HG02973 (cell line): ENCODE results near the gene KCNQ2.

Source experiments
- ATAC-seq: cut with Tn5 transposase; IDR thresholded peaks from one replicate; pipeline ENCODE4 v1.9.1; 2021; ENCODE audit warnings: moderate library complexity; ENCODE audit not compliant: unreplicated experiment

The KCNQ2 gene

GRCh38 chr20:63374504-63374903 lies 98.0 kb downstream of the KCNQ2 start:
- no peak for ATAC-seq

GRCh38 chr20:63373996-63374395 lies 98.5 kb downstream of the KCNQ2 start:
- no peak for ATAC-seq

DNA sequence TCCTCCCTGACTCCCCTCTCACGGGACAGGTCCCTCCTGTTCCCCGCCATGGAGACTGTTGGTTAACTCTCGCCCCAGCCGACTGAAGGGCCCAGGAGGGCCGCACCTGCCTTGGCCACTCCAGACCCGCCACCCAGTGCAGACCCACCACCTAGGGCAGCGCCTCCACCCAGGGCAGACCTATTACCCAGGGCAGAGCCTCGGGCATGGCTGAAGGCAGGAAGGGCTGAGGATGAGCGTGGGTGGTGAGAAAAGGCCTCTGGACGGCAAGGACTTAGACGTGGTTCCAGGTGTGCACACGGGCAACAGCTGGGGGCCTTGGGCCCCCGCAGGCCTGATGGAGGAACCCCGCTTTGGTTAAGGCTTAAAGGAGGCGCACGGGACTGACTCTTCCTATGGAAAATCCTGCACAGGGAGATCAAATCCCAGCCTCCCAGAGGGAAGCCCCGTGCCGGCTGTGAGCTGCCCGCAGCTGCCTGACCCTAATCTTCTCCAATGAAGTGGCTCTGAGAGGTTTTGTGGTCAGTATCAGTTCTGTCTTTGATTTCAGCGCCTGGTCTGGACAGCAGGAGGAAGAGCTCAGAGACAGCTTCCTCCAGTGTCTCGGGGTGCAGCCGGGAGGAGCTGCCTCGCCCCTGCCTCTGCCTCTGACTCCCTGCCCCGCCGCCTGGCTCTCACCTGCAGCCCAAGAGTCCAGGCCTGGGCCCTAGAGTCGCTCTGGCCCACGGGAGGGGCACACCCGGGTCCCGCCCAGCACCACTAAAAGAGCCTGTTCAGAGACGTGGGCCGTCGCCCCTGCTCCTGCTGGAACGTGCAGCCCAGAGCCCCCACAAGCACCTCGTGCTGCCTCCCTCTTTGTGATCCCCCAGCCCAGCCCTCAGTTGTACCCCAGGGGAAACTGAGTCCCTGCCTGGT lies 99.2 kb downstream of the KCNQ2 start:
- ATAC-seq, result no peak

DNA sequence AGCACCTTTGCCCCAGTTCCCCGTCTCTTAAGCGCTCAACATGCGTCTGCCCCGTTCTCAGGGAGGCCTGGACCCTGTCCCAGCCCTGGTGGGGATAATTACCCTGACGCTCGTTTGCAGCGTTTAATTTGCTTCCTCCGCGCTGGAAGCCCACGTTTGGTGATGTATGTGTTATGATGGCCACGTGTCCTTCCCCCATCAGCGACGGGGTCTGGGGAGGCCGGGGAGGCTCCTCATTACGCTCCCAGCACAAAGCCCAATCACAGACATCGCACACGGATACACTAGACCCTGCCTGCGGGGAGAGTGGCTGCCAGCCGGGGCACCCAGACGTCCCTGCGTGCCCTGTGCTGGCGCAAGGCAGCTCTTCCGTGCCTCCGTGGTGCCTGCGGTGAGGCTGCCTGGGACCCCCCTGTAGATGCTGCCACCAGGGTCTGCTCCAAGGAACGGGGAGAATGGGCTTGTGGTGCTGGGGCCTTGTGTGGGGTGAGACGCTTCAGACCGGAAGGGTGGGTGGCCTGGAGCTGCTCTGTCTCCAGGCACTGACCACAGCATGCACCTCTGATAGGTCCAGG lies 101.1 kb downstream of the KCNQ2 start:
- no peak for ATAC-seq

GRCh38 chr20:63370618-63371187 lies 101.8 kb downstream of the KCNQ2 start:
- ATAC-seq, result no peak

DNA sequence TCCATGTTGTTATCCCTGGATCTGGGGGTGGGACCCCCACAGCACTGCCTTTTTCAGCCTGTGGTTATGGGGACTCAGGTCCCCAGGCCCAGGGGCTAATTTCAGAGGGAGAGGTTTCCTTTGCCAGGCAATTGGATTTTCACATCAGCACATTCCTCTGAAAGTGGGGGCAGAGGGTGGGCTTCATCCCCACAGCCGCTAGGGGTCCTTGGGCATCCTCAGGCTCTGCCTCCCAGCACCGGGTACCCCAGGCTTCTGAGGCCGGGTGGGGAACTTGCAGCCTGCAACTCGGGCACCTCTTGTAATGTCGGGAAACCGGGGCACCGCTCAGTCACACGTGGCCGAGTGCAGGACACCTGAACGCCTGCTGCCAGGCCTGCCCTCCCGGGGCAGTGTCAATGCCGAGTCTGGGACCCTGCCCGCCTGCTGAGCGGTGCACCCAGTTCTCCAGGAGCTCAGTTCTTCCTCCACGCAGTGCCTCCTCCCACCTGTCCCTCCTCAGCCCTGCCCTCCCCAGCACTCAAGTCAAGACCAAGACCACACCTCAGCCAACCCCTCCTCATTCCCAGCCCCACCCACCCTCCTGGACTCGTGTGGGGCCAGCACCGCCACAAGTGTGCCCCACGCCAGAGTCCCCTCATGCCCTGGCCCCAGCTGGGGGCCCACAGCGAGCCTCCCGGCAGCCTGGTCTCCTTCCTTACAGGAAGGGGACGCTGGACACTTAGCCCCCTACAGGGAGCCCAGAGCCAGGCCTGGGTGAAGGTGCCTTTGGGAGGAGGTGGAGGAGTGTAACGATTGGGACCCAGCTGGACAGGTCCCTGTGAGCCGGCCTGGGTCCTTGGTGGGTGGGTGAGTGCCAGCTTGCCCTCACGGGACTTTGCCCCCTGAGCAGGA lies 102.5 kb downstream of the KCNQ2 start:
- ATAC-seq, result no peak

GRCh38 chr20:63369024-63369530 lies 103.4 kb downstream of the KCNQ2 start:
- ATAC-seq, result no peak

- no peak for ATAC-seq
These were observed 104.3 kb downstream of the KCNQ2 start for GRCh38 chr20:63368151-63368550.

DNA sequence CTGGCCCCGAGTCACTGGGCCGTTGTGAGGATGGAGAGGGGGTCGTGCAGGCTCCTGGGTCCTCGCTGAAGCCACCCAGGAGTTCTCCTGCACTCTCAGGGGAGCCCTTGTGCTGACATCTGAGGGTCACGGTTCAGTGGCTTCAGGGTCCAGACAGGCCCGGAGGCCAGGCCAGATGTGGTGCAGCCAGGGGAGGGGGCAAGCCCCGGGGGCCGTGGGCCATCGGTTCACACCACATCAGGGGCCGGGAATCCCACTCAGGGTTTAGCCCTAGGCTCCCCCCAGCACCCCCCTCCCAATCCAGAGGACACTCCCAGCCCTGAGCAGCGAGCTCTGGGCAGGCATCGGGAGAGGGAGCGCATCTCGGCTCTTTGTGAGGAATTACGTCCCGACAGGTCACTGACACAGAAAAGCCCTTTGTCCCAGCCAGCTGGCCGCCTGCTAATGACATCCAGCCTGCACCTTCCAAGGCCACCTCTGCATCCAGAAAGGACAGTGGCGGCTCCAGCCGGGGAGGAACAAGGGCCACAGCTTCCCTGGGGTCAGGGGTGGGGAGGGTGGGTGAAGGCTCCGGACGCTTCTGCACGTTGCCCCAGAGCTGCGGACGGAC lies 104.9 kb downstream of the KCNQ2 start:
- ATAC-seq, result no peak

- ATAC-seq, result no peak
These were observed 105.8 kb downstream of the KCNQ2 start for GRCh38 chr20:63366390-63367365.

- no peak for ATAC-seq
These were observed 106.7 kb downstream of the KCNQ2 start for GRCh38 chr20:63365601-63366389.

DNA sequence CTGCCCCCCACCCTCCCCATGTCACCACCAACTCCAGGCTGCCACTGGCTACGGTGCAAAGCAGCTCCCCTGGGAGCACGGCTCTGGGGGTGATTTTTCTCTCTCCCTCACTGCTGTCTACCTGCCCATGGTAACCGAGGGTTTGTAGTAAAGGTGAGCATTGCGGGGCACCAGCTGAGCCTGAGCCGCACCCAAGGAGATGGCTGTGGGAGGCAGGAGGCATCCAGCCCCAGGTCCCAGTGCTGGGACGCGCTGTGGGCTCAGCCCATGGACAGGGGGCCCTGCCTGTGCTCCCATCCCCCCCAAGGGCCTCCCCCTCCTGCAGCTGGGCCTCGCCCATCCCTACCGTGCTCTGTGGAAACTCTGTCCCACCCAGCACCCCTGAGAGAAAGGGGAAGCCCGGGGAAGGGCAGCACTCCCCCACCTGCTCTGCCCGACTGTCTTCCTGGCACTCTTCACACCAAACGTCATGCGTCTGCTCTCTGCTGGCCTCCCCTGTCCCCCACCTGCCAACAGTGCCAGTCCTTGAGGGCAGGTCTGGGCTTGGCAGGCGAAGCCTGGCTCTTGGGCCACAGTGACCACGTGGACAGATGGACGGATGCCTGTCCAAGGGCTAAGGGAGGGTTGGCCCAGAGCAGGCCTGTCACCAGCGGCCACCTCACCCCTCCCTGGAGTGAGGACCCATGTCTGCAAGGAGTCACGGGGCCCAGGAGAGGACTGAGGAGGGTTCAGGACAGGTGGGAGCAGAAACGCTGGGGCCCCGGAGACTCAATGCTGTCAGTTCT lies 107.5 kb downstream of the KCNQ2 start:
- ATAC-seq, result no peak

- ATAC-seq, result no peak
These were observed 108.4 kb downstream of the KCNQ2 start for GRCh38 chr20:63363981-63364561.

DNA sequence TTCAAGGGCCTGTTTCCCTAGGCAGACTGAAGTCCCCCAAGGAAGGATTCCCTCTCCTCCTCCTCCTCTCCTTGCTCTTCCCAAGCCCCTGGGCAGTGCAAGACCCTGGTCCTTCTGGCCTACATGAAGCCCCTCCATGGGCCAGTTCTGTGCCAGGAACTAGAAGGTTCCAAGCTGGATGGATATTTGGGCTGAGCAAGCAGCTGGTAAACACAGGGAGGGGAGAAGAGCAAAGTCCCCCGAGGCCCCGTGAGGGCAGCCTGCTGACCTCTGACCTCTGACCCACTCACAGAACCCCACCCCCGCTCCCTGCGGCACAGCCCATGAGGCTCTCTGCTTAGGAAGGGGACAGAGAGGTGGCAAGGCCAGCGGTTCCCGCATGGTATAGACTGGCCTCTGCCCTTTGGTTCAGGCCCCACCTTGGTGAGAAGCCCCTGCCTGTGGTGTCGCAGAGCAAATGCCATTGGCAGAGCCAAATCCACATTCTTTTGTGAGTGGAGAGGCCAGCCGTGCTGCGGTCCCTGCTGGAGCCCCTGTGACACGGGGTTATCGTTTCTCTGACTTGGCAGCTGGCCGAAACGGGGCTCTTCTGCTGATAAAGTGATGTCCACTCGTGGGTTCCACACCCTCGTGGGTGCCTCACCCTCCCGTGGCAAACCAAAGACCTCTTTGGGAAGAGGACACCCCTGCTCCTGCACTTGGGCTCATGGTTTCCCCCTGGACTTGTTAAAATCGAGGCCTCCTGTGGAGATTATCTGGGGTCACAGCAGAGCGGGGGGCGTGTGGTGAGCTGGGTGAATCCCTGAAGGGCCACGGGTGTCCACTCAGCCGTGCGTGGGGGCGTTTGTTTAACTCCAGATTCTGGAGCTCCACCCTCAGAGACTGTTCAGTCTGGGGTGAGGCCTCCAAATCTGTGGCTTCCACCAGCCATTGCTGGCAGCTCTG lies 109.2 kb downstream of the KCNQ2 start:
- no peak for ATAC-seq

GRCh38 chr20:63362436-63363009 lies 109.9 kb downstream of the KCNQ2 start:
- ATAC-seq, result no peak
